Lower leg skin (tissue), 3 donors: ENCODE results near the gene SGO1.

ENCODE experiments used
- POLR2A ChIP-seq, 2 donors: fragments of 450-650 bp; IDR thresholded peaks; one replicate each; pipeline ENCODE4 v1.6.1; 2016 to 2017; ENCODE audit warnings: antibody characterized with exemption in 2 of 2, mild to moderate bottlenecking in 1 of 2, moderate library complexity in 1 of 2
- TF ChIP-seq, protein P1 (sequence below), 3 donors: fragments of 450-650 bp; IDR thresholded peaks; one replicate each; pipeline ENCODE4 v1.5.1; 2016; ENCODE audit warnings: antibody characterized with exemption in 3 of 3, mild to moderate bottlenecking in 3 of 3, moderate library complexity in 2 of 3

- TF ChIP-seq POLR2A (IDR thresholded peaks at IDR 0.05), result no peak
- TF ChIP-seq, protein P1, sequence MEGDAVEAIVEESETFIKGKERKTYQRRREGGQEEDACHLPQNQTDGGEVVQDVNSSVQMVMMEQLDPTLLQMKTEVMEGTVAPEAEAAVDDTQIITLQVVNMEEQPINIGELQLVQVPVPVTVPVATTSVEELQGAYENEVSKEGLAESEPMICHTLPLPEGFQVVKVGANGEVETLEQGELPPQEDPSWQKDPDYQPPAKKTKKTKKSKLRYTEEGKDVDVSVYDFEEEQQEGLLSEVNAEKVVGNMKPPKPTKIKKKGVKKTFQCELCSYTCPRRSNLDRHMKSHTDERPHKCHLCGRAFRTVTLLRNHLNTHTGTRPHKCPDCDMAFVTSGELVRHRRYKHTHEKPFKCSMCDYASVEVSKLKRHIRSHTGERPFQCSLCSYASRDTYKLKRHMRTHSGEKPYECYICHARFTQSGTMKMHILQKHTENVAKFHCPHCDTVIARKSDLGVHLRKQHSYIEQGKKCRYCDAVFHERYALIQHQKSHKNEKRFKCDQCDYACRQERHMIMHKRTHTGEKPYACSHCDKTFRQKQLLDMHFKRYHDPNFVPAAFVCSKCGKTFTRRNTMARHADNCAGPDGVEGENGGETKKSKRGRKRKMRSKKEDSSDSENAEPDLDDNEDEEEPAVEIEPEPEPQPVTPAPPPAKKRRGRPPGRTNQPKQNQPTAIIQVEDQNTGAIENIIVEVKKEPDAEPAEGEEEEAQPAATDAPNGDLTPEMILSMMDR (IDR thresholded peaks at IDR 0.05), result no peak
These were observed 8.9 kb upstream of the SGO1 start for GRCh38 chr3:20194793-20195460.
